HG02973 (cell line): ENCODE results near the gene BGN.

Experiments
- ATAC-seq: cut with Tn5 transposase; IDR thresholded peaks from one replicate; pipeline ENCODE4 v1.9.1; 2021; ENCODE audit warnings: moderate library complexity; ENCODE audit not compliant: unreplicated experiment

BGN gene

GRCh38 chrX:153494541-153495361, at the start of gene BGN:
TSS of gene BGN (plus strand) at chrX:153494980. CDS start at chrX:153504632, 9,652 bp downstream.
- ATAC-seq, result no peak

DNA sequence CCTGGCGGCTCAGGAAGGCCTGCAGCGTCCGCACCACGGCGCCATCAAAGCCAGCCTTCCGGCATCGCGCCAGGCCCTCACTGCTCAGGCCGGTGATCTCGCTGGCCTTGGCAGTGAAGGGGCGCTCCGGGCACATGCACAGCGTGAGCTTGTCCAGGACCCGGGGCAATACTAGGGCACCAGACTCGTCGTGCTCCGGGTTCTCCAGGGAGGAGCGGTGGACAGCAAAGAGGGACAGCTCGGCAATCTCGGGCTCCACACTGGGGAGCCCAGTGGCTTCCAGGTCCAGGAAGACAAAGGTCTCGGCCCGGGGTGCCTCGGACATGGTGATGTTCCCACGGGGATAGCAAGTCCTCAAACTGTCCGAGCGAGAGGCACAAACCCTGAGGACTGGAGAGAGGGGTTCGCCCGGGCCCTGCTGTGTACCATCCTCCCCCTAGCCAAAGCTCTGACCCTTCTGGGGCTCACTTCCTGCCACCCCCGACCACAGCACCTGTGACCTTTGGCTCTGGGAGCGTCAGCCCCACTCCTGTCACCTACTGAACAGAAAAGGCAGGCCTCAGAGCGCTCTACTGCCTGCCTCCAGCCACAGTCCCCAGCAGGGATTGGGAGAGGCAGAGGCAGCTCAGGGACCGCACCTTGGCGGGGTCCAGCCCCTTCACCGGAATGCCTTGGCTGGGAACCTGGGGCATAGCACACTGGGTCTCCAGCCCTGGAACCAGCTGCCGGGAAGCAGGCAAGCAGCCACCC, 49.5 kb upstream of the BGN start:
- ATAC-seq, result no peak

DNA sequence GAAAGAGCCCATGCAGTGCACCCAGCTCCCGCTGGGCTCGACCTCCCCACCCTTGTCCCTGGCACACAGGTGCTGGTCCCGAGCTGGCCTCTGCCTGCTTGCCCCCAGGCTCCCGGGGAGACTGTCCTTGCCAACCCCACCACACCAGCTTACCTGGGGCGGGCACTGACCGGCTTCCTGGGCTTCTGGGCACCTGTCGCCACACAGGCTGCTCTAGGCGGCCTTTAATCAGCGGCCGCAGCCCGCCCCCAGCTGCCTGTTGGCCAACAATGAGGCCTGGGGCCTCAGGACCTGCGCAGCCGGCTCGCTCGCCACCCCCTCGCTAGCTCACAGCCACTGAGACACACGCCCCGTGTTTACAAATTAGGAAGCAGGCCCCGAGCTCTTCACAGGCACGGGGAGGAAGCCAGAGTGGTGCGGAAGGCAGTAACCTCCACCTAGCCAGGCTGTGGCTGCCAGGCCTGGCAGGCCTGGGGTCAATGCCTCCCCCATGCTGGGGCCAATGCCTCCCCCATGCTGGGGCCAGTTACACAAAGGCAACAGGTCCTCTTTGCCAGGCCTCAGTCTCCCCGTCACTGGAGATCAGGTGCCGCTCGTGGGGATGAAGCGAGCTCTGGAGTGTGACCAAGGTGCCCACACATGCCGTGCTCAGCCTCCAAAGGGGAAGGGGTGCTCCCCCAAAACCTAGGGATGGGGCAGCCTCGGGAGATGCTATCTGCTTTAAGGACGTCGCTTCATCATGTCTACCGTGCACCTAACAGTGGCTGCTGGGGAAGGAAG, 48.7 kb upstream of the BGN start, which contains the start of gene TREX2:
Gene TREX2, minus strand, starts transcription at position 201 of the 780 bp plus-strand sequence. CDS start 626 bp downstream, outside the sequence.
- ATAC-seq, result no peak

- no peak for ATAC-seq
Observed at GRCh38 chrX:153446636-153446936, 48.2 kb upstream of the BGN start.

DNA sequence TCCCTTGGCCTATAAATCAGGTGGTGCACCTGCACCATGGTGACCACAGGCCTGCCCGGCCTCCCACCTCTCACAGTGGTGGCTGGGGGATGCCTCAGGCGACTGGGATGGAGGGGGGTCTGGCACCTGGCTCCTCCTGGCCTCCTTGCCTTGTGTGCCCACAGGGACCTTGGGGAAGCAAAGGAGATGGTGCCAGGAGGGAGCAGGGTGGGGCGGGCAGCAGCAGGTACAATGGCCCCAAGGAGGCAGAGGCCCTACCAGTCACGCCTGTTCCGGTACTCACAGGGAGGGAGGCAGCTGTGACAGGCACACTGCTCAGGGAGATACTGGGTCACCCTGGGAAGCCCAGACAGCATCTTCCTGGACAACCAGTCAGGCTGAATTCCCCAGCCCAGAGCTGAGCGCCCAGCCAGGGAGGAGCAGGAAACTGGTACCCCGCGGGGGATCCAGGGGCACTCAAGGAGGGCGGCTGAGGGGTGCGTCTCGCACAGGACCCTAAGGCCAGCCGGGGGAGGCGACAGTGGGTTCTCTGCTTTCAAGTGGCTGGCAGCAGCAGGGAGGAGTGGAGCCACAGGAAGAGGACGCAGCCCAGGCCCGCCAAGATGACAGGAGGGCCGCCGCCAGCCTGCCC, 47.7 kb upstream of the BGN start:
- no peak for ATAC-seq

DNA sequence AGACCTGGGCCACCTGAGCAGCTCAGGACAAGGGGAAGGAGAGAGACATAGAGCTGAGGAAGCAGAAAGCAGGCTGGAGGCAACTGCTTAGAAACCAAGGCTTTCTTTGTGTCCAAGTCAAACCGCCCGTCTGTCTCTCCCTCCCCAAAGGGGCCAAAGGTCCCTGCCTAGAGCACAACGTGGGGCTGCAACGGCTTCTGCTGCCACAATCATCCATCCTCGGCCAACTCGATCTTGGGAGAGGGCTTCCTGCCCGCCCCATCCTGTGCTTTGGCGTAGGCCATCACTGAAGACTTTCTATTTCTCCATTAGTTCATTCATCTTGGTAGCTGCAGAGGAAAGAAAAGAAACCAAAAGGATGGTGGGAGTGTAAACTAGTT, 47.2 kb upstream of the BGN start:
- no peak for ATAC-seq

- no peak for ATAC-seq
Observed at GRCh38 chrX:153448556-153449367, 46.0 kb upstream of the BGN start.

DNA sequence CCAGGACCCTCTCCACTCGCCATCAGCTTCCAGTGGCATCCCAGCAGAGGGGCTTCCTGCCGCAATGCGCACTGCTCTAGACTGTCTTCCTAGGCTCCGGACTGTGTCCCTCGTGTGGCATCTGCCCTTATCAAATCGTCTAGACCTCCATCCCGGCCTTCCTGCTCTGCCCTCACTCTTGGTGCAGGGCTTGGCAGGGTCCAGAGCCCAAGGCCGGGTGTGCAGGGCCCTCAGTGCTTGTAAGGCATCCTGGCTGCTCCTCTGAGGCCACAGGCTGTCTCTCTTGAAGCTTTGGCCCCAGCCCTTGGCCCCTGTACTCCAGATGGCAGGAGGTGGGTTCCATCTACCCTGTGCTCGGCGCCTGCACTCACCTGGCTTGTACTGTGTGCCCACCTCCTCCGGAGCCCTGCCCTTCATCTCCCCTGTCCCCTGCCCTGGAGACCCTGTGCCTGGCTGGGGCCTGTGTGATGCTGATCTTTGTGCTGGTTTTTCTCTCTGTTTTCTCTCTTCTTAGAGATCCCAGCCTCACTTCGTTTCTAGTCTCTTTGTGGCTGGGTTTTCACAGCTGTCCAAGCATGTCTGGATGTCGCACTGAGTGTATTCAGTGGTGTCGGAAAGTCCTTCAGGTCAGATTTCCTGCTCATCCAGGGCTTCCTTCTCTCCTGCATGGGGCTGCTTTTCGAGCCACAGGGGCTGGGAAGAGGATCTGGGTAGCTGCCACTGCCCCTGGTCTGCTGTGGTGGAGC, 45.2 kb upstream of the BGN start:
- ATAC-seq, result no peak

- no peak for ATAC-seq
Observed at GRCh38 chrX:153450114-153450948, 44.4 kb upstream of the BGN start.

DNA sequence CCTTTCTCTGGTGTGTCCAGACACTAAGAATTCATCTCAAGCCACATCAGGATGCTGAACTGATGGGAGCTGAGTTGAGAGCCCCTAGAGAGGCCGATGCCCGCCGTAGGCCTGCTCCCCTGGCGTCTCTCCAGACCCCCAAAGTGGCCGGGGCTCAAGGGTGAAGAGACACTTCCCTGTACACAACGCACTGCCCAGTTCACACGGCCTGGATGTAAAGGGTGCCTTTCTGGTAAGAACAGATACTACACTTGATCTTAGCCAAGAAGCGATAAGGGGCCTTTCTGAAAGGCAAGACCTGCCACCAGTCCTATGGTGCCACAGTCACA, 43.9 kb upstream of the BGN start:
- no peak for ATAC-seq

- ATAC-seq, result no peak
Observed at GRCh38 chrX:153454901-153455550, 39.8 kb upstream of the BGN start.

DNA sequence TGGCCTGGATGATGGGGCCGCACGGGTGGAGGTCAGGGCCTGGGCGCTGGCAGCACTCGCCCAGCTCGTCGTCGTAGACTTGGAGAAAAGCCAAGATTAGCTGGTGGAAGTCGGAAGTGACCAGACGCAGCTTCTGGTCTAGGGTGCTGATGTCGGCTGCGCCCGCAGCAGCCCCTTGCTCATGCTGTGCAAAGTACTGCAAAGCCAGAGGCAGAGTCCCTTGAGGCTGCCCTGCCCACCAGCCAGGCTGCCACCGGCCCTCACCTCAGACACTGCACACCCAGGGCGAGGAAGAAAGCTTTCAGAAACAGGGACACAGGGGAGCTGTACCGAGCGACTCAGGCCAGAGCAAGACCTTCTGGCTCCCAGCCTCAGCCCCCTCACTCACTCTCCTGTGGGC, 39.2 kb upstream of the BGN start:
- ATAC-seq, result no peak

GRCh38 chrX:153456161-153456560, 38.6 kb upstream of the BGN start:
- no peak for ATAC-seq

DNA sequence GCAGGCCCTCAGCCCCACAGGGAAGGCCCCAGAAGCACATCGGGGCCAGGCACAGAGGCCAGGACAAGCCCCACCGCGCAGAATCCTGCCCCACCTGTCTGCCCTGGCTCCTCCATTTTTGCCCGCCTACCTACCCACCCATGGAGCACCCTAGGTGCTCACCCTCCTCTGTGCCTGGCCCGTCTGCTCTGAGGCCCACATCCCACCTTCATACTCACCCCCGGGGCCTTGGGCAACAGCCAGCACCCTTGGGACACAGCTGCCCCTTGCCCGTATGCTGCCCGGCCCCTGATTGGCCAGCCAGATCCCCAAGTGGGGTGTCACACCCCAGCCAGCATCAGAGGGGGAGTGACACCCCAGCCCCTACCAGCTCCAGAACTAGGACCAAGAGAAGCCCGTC, 38.1 kb upstream of the BGN start:
- no peak for ATAC-seq

DNA sequence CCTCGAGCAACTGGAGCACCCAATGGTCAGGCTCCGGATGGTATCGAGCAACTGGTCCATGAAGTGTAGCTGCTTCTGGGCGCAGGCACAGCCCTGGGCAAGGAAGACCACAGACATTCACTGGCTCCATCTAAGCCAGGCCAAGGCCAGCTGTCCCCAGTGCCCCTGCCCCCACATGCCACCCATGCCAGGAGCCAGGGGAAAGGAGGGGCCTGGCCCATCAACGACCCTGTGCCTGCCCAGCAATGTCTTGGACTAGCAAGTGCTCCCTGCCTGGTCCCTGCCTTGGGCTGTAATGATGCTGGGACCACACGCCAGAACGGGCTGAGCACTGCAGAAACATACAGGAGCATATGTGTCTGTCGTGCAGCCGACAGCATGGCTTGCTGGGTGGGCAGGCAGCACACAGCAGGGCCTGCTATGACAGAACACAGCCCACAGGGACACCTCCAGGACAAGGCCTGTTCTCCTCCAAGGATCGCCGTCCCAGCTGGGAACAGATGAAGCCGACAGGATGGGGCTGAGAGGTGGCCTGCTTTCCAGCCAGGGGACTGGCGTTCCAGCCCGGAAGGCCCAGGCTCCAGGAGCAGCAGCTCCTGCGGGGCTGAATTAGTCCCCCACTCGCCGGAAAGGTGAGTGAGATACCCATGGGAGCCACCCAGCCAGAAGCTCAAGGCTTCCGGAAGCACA, 37.5 kb upstream of the BGN start:
- ATAC-seq, result no peak

GRCh38 chrX:153457827-153458466, 36.8 kb upstream of the BGN start:
- ATAC-seq, result no peak

- ATAC-seq, result no peak
Observed at GRCh38 chrX:153458476-153458875, 36.3 kb upstream of the BGN start.
